Gastroesophageal sphincter (tissue), 3 donors: ENCODE data around the gene USF3.

ENCODE experiments used
- CTCF ChIP-seq, 4 experiments: fragments of 200-600 bp in 2 of 4; fragments of 450-650 bp in 2 of 4; sonication (generic) in 1 of 4; IDR thresholded peaks; one replicate each; pipeline ENCODE4 v1.5.1; 2017 to 2019; ENCODE audit warnings: antibody characterized with exemption in 4 of 4, mild to moderate bottlenecking in 2 of 4, moderate library complexity in 2 of 4
- POLR2A ChIP-seq, 2 donors: fragments of 450-650 bp; IDR thresholded peaks; one replicate each; pipeline ENCODE4 v1.6.1; 2017; ENCODE audit warnings: antibody characterized with exemption in 2 of 2, mild to moderate bottlenecking in 2 of 2, moderate library complexity in 1 of 2
- POLR2AphosphoS5 ChIP-seq: sonication (generic); formaldehyde crosslinking; IDR thresholded peaks from one replicate; pipeline ENCODE4 v1.6.1; 2017; ENCODE audit warnings: antibody characterized with exemption

GRCh38 chr3:113714702-113715101 is 18.3 kb upstream of the USF3 start:
- TF ChIP-seq POLR2A (IDR thresholded peaks at IDR 0.05) = no peak
- no peak for TF ChIP-seq CTCF (IDR thresholded peaks at IDR 0.05)
- no peak for TF ChIP-seq POLR2AphosphoS5
